ENCODE results near the gene AGBL5. TPM values are rescaled to one million over a fixed set of nuclear protein-coding genes. Genes with fewer than 3 reads are reported as not detected.

The AGBL5 gene
- total and polyA plus RNA-seq, 9 of the 15 experiments (the other 6 are each of a cell fraction or from before 2014, with no cell fraction given), result 3.3 to 52.7 (median 26.2) TPM

- no peak for TF ChIP-seq CEBPG (CRISPR knock-in tag; IDR thresholded peaks at IDR 0.05)
- no peak for TF ChIP-seq CEBPG (tag; conservative IDR thresholded peaks at IDR 0.05 in 1 of 2, IDR thresholded peaks at IDR 0.05 in 1 of 2)
- TF ChIP-seq RB1 (IDR thresholded peaks at IDR 0.05; ENCODE audit: low read depth), result no peak
- TF ChIP-seq NFRKB (IDR thresholded peaks at IDR 0.05; ENCODE audit: low read depth), result no peak
- peak; percentile 72 for TF ChIP-seq PKNOX1 (IDR thresholded peaks at IDR 0.05)
- peak; percentile 38; the same call in 1 of the 2 replicates for TF ChIP-seq NBN (IDR thresholded peaks at IDR 0.05; ENCODE audit: low read depth)
- TF ChIP-seq NFE2L1 (tag; IDR thresholded peaks at IDR 0.05; ENCODE audit: borderline replicate concordance, low read depth), result no peak
- no peak for TF ChIP-seq ZC3H11A (IDR thresholded peaks at IDR 0.05; ENCODE audit: low read depth, low read length)
- TF ChIP-seq ATF6 (CRISPR knock-in tag; IDR thresholded peaks at IDR 0.05), result 0 out of 2 replicates have a peak, but pooled peaks have one; percentile 56
- TF ChIP-seq BRD4 (IDR thresholded peaks at IDR 0.05), result no peak
- TF ChIP-seq ZNF586 (CRISPR knock-in tag; conservative IDR thresholded peaks at IDR 0.05), result no peak
- no peak for TF ChIP-seq ZNF76 (CRISPR knock-in tag; IDR thresholded peaks at IDR 0.05; ENCODE audit: borderline replicate concordance)
- TF ChIP-seq ZBTB43 (CRISPR knock-in tag; IDR thresholded peaks at IDR 0.05), result no peak
- no peak for TF ChIP-seq BRF2 (IDR thresholded peaks at IDR 0.05; ENCODE audit: borderline replicate concordance, insufficient read depth, insufficient read length)
- no peak; the same call in 1 of the 2 replicates for TF ChIP-seq KAT7 (CRISPR knock-in tag; IDR thresholded peaks at IDR 0.05; ENCODE audit: borderline replicate concordance)
- peak; percentile 54 for TF ChIP-seq SMAD1 (IDR thresholded peaks at IDR 0.05; ENCODE audit: low read depth, low read length, partially characterized antibody)
- TF ChIP-seq ZNF445 (CRISPR knock-in tag; IDR thresholded peaks at IDR 0.05; ENCODE audit: low read depth), result no peak
- TF ChIP-seq CREM (IDR thresholded peaks at IDR 0.05; ENCODE audit: low read depth), result peak; percentile 14; the same call in 1 of the 2 replicates
- TF ChIP-seq KDM5B (IDR thresholded peaks at IDR 0.05; ENCODE audit: insufficient replicate concordance, low read depth, low read length), result no peak
- no peak for TF ChIP-seq POLR2G (IDR thresholded peaks at IDR 0.05; ENCODE audit: low read depth, low read length)
Measured at GRCh38 chr2:27019931-27020855, 31.3 kb upstream of the AGBL5 start (continued).
